HepG2 (cell line): ENCODE results near the gene FABP2. TPM values are rescaled to one million over a fixed set of nuclear protein-coding genes. Genes with fewer than 3 reads are reported as not detected.

Experiments used
- ATAC-seq: fragments of 200-7000 bp; cut with Tn5 transposase; 3 replicates; pipeline ENCODE4 v1.9.1; 2020; ENCODE audit warnings: mild to moderate bottlenecking, moderate library complexity
- BruUV-seq: library from RNA; stranded (reverse); fragments of 400-500 nt; replicated peaks from 2 replicates; lab custom pipeline; 2021; lab: Mats Ljungman, UMichigan
- CTCF ChIA-PET: fragments of 300-600 bp; formaldehyde crosslinking; extraction: SDS; loops from one replicate; lab custom pipeline; 2021; ENCODE audit warnings: low total read pairs, inconsistent platforms, low intra/inter-chr PET ratio; lab: Yijun Ruan, JAX
- POLR2A ChIA-PET: fragments of 350-600 bp; sonication (Branson Sonifier 250); formaldehyde crosslinking; loops from one replicate; lab custom pipeline; 2020; ENCODE audit warnings: antibody characterized with exemption, inconsistent platforms; lab: Yijun Ruan, JAX
- DNase-seq: peaks from one replicate; pipeline ENCODE4 v3.0.0-alpha.2; 2015; ENCODE audit warnings: low spot score
- FAIRE-seq: peaks from 3 replicates; lab custom pipeline; 2011; peaks lifted over from hg19 to GRCh38; lab: Jason Lieb, UNC
- H2AFZ ChIP-seq: one replicate; pipeline ENCODE4 v1.6.1; 2011; ENCODE audit warnings: low read length, inconsistent platforms
- H3K27ac ChIP-seq: fragments of 300-600 bp; 3 replicates; pipeline ENCODE4 v1.8.0; 2011; ENCODE audit warnings: mixed run types, mild to moderate bottlenecking, mixed read lengths, low read length, inconsistent platforms; ENCODE audit not compliant: insufficient read depth; ENCODE audit errors: extremely low read length
- H3K27me3 ChIP-seq, 2 experiments: fragments of 200-600 bp in 1 of 2; 2 replicates in 1 of 2; 3 replicates in 1 of 2; pipeline versions ENCODE4 v1.6.0 to v1.8.0; 2011; ENCODE audit warnings: low read length in 2 of 2, mild to moderate bottlenecking in 2 of 2, moderate library complexity in 2 of 2, inconsistent platforms in 1 of 2; ENCODE audit not compliant: insufficient read depth in 2 of 2, control insufficient read depth in 1 of 2
- H3K36me3 ChIP-seq, 2 experiments: fragments of 200-600 bp in 1 of 2; replicated peaks in 1 of 2; 2 replicates in 1 of 2; 3 replicates in 1 of 2; pipeline versions ENCODE4 v1.5.1 to v1.8.0; 2011; ENCODE audit warnings: low read length in 2 of 2, inconsistent platforms in 1 of 2; ENCODE audit not compliant: insufficient read depth in 2 of 2, control insufficient read depth in 1 of 2
- H3K4me1 ChIP-seq: 2 replicates; pipeline ENCODE4 v1.5.1; 2012; ENCODE audit warnings: low read length, inconsistent platforms; ENCODE audit not compliant: insufficient read depth
- H3K4me2 ChIP-seq: 2 replicates; pipeline ENCODE4 v1.6.0; 2011; ENCODE audit warnings: low read depth, low read length, inconsistent platforms
- H3K4me3 ChIP-seq, 3 experiments: fragments of 200-600 bp in 1 of 3; sonication (generic), shearing (Covaris generic) in 1 of 3; replicated peaks in 1 of 3; 2 replicates each; pipeline ENCODE4 v1.5.1; 2011 to 2016; ENCODE audit warnings: low read length in 3 of 3, inconsistent platforms in 2 of 3, low read depth in 2 of 3, mild to moderate bottlenecking in 2 of 3, control low read depth in 1 of 3, mixed read lengths in 1 of 3; ENCODE audit not compliant: insufficient read depth in 1 of 3
- H3K79me2 ChIP-seq: one replicate; pipeline ENCODE4 v1.6.1; 2011; ENCODE audit warnings: low read length, inconsistent platforms; ENCODE audit not compliant: insufficient read depth
- H3K9ac ChIP-seq: 2 replicates; pipeline ENCODE4 v1.6.0; 2011; ENCODE audit warnings: mild to moderate bottlenecking, low read depth, low read length, inconsistent platforms; ENCODE audit not compliant: insufficient read depth
- H3K9me3 ChIP-seq: 2 replicates; pipeline ENCODE4 v1.5.1; 2012; ENCODE audit warnings: mild to moderate bottlenecking, low read length
- H4K20me1 ChIP-seq: 2 replicates; pipeline ENCODE4 v1.6.0; 2011; ENCODE audit warnings: inconsistent platforms, mild to moderate bottlenecking, low read length, moderate library complexity; ENCODE audit not compliant: insufficient read depth
- MEIS1 ChIP-seq: sonication (generic); formaldehyde crosslinking; IDR thresholded peaks from 2 replicates; pipeline ENCODE4 v1.9.0; 2021; ENCODE audit warnings: mild to moderate bottlenecking, missing genetic modification reagents, moderate library complexity, borderline replicate concordance
- MIER2 ChIP-seq: IDR thresholded peaks from 2 replicates; pipeline ENCODE4 v1.6.1; 2016; ENCODE audit warnings: missing biosample characterization, missing genetic modification reagents
- MXI1 ChIP-seq: IDR thresholded peaks from 3 replicates; pipeline ENCODE4 v1.6.1; 2012; ENCODE audit warnings: low read depth, low read length, inconsistent platforms, borderline replicate concordance
- NR1H2 ChIP-seq: sonication (generic); formaldehyde crosslinking; IDR thresholded peaks from 2 replicates; pipeline ENCODE4 v1.8.1; 2022; ENCODE audit warnings: low read depth, missing genetic modification reagents, borderline replicate concordance
- SMAD9 ChIP-seq: sonication (generic); formaldehyde crosslinking; IDR thresholded peaks from 2 replicates; pipeline ENCODE4 v1.5.1; 2020; ENCODE audit warnings: mild to moderate bottlenecking, missing genetic modification reagents
- ZC3H4 ChIP-seq: sonication (generic); formaldehyde crosslinking; IDR thresholded peaks from 2 replicates; pipeline ENCODE4 v1.4.0; 2020; ENCODE audit warnings: missing genetic modification reagents, borderline replicate concordance
- ZMYM2 ChIP-seq: sonication (generic); formaldehyde crosslinking; IDR thresholded peaks from 2 replicates; pipeline ENCODE4 v1.8.0; 2022; ENCODE audit warnings: mild to moderate bottlenecking, missing genetic modification reagents
- ZNF143 ChIP-seq: sonication (generic); formaldehyde crosslinking; IDR thresholded peaks from 2 replicates; pipeline ENCODE4 v1.4.0; 2020; ENCODE audit warnings: missing genetic modification reagents
- ZNF20 ChIP-seq: sonication (generic); formaldehyde crosslinking; IDR thresholded peaks from 2 replicates; pipeline ENCODE4 v1.4.0; 2020; ENCODE audit warnings: mild to moderate bottlenecking, moderate library complexity, missing genetic modification reagents
- ZNF260 ChIP-seq: sonication (generic); formaldehyde crosslinking; IDR thresholded peaks from 2 replicates; pipeline ENCODE4 v1.4.0; 2020; ENCODE audit warnings: missing genetic modification reagents, low read depth, mild to moderate bottlenecking, borderline replicate concordance
- ZNF720 ChIP-seq: sonication (generic); formaldehyde crosslinking; IDR thresholded peaks from 2 replicates; pipeline ENCODE4 v1.4.0; 2020; ENCODE audit warnings: missing genetic modification reagents
- ZNF747 ChIP-seq: sonication (generic); formaldehyde crosslinking; IDR thresholded peaks from 2 replicates; pipeline ENCODE4 v1.8.1; 2023; ENCODE audit warnings: missing genetic modification reagents, mild to moderate bottlenecking, borderline replicate concordance
- ZSCAN29 ChIP-seq: sonication (generic); formaldehyde crosslinking; conservative IDR thresholded peaks from 2 replicates; pipeline ENCODE4 v1.4.0; 2020; ENCODE audit warnings: mild to moderate bottlenecking, missing genetic modification reagents
- WGBS: methylation state at CpG from one replicate; pipeline ENCODE4 v1.1.6; 2017; ENCODE audit warnings: low lambda C conversion rate; 5-methylcytosine and 5-hydroxymethylcytosine counted together
- in situ Hi-C: cut with HindIII; loops from 2 replicates; pipeline ENCODE4 v1.10.0; 2017; ENCODE audit warnings: low pct_unique_long_range_greater_than_20kb; ENCODE audit not compliant: extremely low pct_ligation_motif_present
- intact Hi-C: fragments of 100-400 bp; cut with micrococcal nuclease; formaldehyde crosslinking; loops from one replicate; pipeline ENCODE4 v1.10.0; 2022; ENCODE audit not compliant: unreplicated experiment
- polyA plus RNA-seq, 8 experiments: library from polyadenylated mRNA; depleted of rRNA in 3 of 8; stranded (reverse) in 7 of 8; unstranded in 1 of 8; fragments of >200 nt; fragmentation: Illumina TruSeq in 4 of 8; extraction: Trizol in 4 of 8; gene quantifications; 2 replicates each; pipeline versions ENCODE4 v1.2.1 to v1.2.3, GENCODE V29; 2011 to 2016; ENCODE audit warnings: low read depth in 4 of 8, missing spikeins in 1 of 8, mixed read lengths in 1 of 8; ENCODE audit not compliant: insufficient read depth in 1 of 8
- total RNA-seq, 5 experiments: library from RNA; depleted of rRNA; stranded (reverse); fragments of >200 nt; fragmentation: Illumina TruSeq; extraction: Trizol; gene quantifications; 2 replicates each; pipeline ENCODE4 v1.2.3, GENCODE V29; 2016; ENCODE audit warnings: low read depth in 1 of 5
- TF ChIP-seq, protein P1 (sequence below): sonication (generic); formaldehyde crosslinking; IDR thresholded peaks from 2 replicates; pipeline ENCODE4 v1.9.0; 2022; ENCODE audit warnings: missing genetic modification reagents, mild to moderate bottlenecking, borderline replicate concordance

FABP2 gene
- total and polyA plus RNA-seq, 2 of the 13 experiments (the other 11 are each of a cell fraction or from before 2014, with no cell fraction given) = 0.78 to 1.2 TPM

DNA sequence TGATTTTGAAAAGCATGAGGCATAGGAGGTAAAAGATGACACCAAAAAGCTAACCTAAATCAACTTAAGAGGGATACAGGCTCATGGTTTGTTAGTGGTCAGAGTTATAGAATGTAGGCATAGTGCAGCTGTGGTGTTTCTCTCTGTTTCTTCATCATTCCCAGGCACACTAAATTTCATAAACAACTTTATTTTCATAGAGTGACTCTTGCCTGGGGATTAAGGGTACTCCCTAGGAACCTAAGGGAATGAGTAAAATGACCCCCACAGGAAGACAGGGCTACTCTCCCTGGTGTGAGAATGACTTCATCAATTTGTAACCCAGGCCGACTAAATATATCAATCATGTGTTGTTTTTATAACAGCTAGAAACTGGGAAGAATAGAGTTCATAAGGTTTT lies 11.1 kb downstream of the FABP2 start:
- no peak for ATAC-seq
- Histone ChIP-seq H3K9me3 (no peaks in the 10 kb centered on the region), H3K79me2 (no peaks in the 10 kb centered on the region), H3K4me2 (no peak overlapping the region), H3K4me3 (no peak overlapping the region), H3K27ac (no peak overlapping the region), H3K4me1 (no peaks in the 10 kb centered on the region), H2AFZ (no peak overlapping the region), H3K9ac (no peak overlapping the region), H3K27me3 (no peaks in the 10 kb centered on the region), H4K20me1 (peaks cover 3% of the 10 kb centered on the region; the same call in 1 of the 2 replicates), H3K36me3 (no peaks in the 10 kb centered on the region)
- 100% methylated on average over 1 of the region's 1 CpG for WGBS
- ChIA-PET CTCF (no interaction called here), POLR2A (no interaction called here)
- BruUV-seq = no TSS peak
- TF ChIP-seq ZMYM2 (CRISPR knock-in tag) (no peak), ZC3H4 (no peak), ZNF260 (CRISPR knock-in tag) (no peak), MXI1 (no peak), NR1H2 (CRISPR knock-in tag) (no peak), ZNF143 (CRISPR knock-in tag) (no peak), MIER2 (CRISPR knock-in tag) (no peak), ZSCAN29 (CRISPR knock-in tag) (no peak), SMAD9 (CRISPR knock-in tag) (no peak), ZNF20 (CRISPR knock-in tag) (no peak), ZNF720 (CRISPR knock-in tag) (no peak), ZNF747 (CRISPR knock-in tag) (no peak), MEIS1 (no peak)
- TF ChIP-seq, protein P1, sequence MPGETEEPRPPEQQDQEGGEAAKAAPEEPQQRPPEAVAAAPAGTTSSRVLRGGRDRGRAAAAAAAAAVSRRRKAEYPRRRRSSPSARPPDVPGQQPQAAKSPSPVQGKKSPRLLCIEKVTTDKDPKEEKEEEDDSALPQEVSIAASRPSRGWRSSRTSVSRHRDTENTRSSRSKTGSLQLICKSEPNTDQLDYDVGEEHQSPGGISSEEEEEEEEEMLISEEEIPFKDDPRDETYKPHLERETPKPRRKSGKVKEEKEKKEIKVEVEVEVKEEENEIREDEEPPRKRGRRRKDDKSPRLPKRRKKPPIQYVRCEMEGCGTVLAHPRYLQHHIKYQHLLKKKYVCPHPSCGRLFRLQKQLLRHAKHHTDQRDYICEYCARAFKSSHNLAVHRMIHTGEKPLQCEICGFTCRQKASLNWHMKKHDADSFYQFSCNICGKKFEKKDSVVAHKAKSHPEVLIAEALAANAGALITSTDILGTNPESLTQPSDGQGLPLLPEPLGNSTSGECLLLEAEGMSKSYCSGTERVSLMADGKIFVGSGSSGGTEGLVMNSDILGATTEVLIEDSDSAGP (CRISPR knock-in tag) = no peak
- in situ Hi-C loops = loop anchor here (10.0 kb wide), 2 partner anchors 174 to 314 kb away; partner anchors contain the start of gene PDE5A
- no peak for DNase-seq
- FAIRE-seq = no peak
- intact Hi-C loops = loop anchor here (5.0 kb wide), 1 partner anchor 181 kb away; no protein-coding TSS in a partner anchor
